GM10266 (cell line): ENCODE results near the gene NIFK.
A peak's percentile ranks its signal among the peaks of the same experiment; 100 is the strongest.

Experiments used
- DNase-seq: peaks from one replicate; pipeline ENCODE4 v3.0.0; 2012; ENCODE audit errors: extremely low spot score
- TF ChIP-seq, protein P1 (sequence below): IDR thresholded peaks from 2 replicates; pipeline ENCODE4 v1.5.1; 2012; ENCODE audit warnings: mild to moderate bottlenecking, low read depth; ENCODE audit not compliant: control insufficient read depth, insufficient read depth; ENCODE audit errors: missing control alignments

NIFK gene

DNA sequence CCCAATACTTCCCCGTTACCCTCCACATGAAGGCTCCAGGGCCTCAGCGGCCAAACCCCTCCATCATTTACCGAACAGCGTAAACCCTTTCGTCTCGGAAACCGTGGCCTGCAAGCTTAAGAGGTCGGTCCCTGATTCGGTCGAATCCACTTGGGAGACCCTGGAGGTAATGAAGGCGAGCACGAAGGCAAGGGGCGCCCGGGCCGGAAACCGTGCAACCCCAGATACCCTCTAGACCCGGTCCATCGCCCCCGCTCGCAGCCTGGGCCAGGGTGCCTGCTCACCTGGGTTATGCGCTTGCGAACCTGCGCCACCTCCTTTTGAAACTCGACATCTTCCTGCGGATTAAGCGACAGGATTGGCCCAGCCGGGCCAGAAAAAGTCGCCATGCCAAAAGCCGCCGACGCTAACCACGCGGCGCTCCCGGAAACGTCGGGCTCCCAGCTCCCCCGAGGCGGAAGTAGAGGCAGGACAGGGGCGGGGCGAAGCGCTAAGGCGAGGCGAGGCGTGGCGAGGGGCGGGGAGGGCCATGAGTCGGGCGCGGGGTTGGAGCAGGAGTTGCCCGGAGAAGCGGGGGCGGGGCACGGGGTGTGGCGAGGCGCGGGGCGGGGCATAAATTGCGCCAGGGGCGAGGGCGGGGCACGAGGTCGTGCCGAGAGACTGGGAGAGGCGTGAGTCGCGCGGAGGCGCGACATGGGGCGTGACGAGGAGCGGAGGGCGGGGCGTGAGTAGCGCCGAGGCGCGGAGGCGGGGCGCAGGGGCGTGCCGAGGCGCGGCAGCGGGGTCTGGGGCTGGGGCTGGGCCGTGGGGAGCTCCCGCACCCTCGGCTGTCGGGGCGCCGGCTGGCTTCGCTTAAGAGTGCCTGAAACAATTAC is at the start of gene NIFK:
Gene NIFK (minus strand): TSS at position 414 of the 875 bp plus-strand sequence. CDS start 25 bp downstream, at position 389.
- DNase-seq = peak; percentile 99
- TF ChIP-seq, protein P1, sequence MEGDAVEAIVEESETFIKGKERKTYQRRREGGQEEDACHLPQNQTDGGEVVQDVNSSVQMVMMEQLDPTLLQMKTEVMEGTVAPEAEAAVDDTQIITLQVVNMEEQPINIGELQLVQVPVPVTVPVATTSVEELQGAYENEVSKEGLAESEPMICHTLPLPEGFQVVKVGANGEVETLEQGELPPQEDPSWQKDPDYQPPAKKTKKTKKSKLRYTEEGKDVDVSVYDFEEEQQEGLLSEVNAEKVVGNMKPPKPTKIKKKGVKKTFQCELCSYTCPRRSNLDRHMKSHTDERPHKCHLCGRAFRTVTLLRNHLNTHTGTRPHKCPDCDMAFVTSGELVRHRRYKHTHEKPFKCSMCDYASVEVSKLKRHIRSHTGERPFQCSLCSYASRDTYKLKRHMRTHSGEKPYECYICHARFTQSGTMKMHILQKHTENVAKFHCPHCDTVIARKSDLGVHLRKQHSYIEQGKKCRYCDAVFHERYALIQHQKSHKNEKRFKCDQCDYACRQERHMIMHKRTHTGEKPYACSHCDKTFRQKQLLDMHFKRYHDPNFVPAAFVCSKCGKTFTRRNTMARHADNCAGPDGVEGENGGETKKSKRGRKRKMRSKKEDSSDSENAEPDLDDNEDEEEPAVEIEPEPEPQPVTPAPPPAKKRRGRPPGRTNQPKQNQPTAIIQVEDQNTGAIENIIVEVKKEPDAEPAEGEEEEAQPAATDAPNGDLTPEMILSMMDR = no peak

DNA sequence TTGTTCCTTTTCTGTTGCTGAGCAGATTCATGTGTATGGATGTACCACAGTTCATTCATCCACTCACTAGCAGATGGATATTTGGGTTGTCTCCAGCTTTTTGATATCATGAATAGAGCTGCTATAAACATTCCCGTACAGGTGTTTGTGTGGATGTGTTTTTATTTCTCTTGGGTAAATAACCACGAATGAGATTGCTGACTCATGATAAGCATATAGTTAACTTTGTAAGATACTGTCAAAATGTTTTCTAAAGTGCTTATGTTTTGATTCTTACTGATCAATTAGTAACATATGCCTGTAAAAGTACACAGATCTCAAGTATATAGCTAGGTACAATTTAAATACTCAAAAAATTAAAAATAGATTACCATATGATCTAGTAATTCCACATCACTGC is 46.5 kb upstream of the NIFK start:
- TF ChIP-seq, protein P1 = no peak
- no peak for DNase-seq

DNA sequence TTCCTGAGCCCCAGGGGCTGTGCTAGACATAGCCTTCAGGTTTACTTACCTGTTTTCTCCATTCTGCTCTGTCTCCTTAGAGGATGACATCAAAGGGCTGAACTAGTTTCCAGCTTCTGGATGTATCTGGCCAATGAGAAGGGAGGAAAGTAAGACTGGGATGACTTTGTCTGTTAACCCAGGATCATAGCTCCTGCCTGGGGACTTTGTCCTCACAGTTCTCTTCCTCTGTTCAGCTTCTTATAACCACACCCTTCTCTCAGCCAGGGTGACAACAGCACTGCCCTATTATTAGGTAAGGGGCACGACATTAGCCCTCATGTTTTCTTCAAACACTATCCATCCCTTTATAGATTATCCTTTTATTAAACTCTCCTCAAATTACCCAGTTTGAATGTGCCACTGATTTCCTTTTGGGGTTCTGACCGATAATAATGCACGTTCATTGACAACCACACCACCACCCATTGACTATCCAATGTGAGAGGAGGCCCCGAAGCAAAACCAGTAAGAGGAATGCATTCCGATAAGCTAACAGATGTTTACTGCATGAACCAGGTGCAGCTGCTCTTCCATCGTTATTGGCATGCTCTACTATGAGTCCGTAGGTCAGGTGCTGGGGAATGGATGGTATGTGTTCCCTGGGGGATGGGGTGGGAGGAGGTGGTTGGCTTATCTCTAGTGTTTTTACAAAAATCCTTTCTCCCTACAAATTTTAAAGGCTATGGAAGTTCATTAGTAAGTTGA is 42.2 kb upstream of the NIFK start:
- DNase-seq = no peak
- TF ChIP-seq, protein P1 = no peak

DNA sequence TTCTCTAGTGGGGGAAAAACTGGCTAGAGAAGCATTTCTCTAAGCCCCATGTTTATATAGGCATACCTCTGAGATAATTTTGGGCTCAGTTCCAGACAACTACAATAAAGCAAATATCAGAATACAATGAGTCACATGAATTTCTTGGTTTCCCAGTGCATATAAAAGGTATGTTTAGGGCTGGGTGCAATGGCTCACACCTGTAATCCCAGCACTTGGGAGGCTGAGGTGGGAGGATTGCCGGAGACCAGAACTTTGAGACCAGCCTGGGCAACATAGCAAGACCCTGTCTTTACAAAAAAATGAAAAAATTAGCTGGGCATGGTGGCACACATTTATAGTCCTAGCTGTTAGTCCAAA is 41.0 kb upstream of the NIFK start:
- no peak for DNase-seq

DNA sequence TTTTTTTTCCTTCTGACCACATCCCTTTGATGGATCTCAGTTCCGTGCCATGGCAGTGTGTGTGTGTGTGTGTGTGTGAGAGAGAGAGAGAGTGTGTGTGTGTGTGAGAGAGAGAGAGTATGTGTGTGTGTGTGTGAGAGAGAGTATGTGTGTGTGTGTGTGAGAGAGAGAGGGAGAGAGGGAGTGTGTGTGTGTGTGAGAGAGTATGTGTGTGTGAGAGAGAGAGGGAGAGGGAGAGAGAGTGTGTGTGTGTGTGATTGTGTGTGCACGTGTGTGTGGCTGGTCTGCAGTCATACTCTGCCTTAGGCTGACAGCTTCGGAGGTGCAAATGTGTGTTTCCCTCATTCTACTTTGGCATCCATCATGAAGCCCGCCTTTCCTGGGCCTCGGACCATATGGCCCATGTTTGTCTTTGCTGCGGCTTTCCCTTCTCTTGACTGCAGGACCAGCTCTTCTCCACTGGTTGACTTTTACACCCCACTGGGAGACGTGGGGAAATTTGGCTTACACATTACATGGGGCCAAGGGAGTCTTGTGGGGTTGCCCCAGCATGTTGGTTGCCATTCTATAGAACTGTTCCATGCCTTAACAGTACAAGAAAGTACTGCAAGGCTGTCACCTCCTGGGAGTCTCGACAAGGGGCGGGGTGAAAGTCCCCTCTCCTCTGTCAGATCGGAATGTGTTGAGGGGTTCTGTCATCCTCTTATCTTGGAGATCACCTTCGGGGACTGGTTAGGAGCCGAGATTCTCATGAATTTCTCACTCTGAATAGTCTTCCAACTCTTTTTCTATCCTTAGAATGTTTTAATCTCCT is 40.4 kb upstream of the NIFK start:
- TF ChIP-seq, protein P1 = no peak
- no peak for DNase-seq

More for the DNA sequence above, 41.0 kb upstream of the NIFK start:
- TF ChIP-seq, protein P1 = no peak

DNA sequence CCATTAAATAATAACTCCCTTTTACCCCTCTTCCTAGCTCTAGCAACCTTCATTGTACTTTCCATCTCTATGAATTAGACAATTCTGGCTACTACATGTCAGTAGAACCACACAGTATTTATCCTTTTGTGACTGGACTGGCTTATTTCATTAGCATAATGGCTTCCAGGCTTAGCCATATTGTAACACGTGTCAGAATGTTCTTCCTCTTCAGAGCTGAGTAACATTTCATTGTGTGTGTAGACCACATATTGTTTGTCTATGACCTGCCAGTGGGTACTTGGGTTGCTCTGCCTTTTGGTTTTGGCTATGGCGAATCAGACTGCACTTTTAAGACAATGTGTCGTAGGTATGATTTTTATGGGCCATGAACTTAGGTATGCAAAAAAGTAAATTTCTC is 39.7 kb upstream of the NIFK start:
- no peak for DNase-seq
- TF ChIP-seq, protein P1 = no peak

DNA sequence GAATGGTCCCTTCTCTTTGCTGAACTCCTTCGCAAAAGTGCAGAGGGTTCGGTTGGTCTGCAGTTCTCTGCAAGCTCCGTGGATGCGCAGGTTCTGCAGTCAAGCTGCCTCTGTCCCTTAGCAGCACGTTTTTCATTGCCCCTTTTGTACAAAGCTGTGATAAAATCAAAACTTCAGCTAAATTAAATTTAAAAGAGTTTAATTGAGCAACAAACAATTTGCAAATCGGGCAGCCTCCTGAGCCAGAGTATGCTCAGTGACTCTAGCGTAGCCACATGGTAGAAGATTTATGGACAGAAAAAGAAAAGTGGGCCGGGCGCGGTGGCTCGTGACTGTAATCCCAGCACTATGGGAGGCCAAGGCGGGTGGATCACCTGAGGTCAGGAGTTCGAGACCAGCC is 37.6 kb upstream of the NIFK start:
- TF ChIP-seq, protein P1 = no peak
- no peak for DNase-seq
